NCI-H1105 treated with DMSO at 0.1 percent for 48 hours (cell line): ENCODE results near the gene MKKS.
"Not testable (repeated sequence)": the region's sequence is repeated elsewhere in the genome, so short reads cannot be mapped to it uniquely, and the experiment has no call there.

Experiments
- DNase-seq: peaks from one replicate; lab custom pipeline; 2025; lab: John Stamatoyannopoulos, UW

The MKKS gene

DNA sequence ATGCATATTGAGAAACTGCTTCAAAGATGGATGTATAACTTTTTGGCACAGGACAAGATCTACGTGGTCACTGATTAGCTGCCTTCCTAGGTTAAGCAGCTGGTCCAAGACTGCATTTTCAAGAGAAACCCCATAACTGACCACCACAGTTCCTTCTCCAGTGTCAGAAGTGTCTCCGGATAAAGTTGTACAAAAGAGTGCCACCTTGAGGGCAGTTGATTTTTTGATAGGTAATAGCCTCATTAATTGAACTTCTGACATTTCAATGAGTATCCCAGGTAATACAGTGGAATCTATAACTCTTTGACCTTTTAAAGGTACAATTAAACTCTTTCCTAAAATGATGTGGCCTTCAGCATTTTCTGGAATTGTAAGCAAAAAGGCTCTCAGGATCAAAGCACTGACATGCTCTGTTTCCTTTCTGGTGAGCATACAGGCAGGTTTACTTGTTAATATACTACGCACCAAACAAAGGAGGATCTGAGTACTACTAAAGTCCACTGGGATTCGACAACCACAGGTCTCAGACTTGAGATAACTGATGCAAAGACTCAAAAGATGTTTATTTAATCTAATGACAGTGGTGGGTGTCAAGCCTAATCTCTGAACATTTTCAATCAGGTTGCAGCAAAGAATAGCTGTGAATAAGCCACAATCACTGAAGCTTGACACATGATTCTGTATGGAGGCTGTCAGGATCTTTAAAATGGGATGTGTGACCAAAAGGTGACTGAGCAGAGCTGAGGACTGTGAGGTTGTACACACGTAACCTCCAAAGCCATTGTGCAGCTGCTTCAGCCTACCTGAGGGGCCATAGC lies 21.2 kb downstream of the MKKS start:
- no peak for DNase-seq

DNA sequence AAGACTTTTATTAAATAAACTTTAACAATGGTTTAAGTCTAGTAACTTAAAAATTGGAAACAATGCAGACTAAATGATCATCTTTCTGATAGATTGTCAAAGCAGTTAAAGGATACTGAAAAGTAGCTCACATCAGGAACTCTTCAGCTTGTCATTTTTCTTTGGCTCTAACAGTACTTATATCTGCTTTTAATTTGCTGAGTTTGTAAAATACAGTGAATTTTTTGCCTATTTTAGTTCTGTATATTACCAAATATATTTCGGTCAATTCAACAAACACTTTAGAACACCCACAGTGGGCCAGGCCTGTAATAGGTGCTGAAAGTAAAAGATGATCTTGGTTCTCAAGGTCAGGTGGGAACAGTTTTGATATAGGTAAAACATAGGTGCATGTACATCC lies 22.3 kb downstream of the MKKS start:
- DNase-seq, result no peak

DNA sequence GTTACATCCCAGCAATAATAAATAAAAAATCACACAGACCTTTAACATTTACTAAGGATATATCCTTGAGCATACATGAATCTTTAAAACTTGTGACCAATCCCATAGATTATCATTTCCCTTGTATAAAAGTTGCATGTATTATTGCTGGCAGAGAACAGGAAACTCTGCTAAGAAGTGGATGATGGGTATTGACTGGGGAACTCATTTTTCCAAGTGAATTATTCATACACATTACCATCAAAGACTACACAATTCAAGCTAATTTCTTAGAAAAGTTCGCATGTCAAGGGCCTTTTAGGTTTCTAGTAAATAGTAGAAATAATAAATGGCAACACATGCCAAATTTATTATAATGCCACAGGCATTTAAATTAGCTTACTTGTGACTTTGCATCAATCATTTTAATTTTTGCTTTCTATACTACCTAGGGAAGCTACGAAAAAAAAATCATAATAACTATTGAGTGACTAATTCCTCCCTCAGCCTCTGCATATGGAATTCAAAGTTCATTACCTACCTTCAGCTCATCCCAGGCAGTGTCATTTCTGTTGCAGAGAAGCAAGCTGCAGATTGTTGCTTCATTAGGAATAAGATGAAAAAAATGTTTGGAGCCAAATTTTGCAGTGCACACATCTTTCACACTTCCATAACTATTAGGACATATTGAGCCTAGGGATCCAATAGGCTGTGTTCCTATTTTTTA lies 25.8 kb downstream of the MKKS start:
- DNase-seq, result no peak

DNA sequence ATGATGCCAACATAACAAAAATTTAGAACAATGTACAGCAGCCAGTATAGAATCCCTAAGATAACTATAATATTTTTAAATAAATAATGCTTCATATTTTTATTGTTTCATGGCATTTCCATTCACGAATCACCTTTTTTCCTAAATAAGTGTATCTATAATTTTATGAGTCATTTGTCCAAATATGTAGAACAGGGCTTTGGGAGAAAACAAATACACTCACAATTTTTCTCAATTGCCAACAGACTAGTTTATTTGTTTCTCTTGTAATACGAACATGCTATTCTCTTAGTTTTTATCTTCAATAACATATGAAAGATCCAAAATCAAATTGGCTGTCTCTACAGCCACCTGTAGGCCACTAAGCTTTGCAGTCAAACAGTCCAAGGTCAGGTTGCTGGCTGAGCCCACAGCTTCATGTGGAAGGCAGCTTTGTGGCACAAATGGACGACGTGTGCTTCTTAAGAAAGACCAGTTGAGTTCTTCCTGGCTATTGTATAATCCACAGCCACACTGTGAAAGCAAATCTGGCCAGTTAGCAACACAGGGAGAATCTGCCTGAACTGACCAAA lies 29.0 kb downstream of the MKKS start:
- no peak for DNase-seq

DNA sequence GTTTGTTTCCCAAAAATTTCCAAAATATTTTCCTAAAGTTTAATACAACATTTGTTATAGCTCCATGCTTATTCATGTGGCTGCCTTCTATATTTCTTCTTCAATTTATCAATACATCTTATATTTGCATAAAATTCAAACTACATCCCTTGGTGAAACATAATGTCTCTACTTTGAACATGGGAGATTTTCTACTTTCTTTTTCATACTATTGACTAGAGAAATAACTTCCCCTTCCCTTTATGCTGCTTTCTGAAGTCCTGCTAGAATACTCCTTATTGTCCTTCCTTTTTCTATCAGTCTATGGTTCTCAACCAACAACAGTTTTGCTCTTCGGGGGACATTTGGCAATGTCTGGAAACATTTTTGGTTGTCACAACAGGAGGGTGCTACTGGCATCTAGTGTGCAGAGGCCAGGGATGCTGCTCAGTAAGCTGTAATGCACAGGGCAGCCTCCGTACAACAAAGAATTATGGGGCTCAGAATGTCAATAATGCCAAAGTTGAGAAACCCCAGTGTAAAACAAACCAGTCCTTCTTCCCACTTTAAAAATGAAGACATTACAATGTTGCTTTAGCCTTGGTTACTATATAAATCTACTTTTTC lies 29.9 kb downstream of the MKKS start:
- DNase-seq, result no peak

DNA sequence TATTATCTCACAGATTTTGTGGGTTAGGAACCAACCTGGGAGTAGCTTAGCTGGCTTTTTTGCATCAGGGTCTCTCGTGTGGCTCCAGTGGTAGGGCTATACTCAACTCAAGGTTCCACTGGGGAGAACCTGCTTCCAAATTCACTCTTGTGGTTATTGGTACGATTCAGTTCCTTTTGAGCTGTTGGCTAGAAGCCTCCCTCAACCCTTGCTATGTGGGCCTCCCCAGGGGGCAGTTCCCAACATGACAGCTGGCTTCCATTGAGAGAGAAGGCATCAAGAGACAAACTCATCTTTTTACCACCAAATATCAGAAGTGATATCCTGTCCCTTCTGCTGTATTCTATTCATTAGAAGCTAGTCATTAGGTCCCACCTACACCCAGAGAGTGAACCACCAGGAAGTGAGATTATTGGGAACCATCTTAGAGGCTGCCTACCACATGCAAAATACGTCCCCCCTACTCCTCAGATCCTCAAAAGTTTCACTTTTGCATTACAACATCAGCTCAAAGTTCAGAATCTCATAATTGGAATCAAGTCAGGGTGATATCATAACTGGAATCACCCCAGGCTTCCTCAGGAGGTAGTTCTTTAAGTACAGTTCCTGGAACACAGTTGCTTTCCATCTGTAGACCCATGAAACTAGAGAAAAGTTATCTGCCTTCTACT lies 30.9 kb downstream of the MKKS start:
- DNase-seq, result no peak

DNA sequence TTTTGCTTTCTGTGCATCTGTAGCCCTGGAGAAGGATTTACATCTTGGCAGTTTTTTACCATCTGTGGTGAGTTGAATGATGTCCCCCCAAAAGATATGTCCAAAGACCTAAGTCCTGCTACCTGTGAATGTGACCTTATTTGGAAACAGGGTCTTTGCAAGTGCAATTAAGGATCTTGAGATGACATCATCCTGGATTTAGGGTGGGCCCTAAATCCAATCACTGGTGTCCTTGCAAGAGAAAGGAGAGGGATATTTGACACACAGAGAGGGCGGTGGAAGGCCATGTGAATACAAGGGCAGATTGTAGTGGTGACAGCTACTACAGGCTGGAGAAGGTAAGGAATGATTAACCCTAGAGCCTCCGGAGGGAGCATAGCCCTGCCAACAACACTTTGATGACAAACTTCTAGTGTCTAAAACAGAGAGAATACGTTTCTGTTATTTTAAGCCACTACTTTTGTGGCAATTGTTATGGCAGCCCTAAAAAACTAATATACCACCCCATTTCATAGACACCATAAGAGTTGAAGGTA lies 35.1 kb downstream of the MKKS start:
- DNase-seq, result no peak

DNA sequence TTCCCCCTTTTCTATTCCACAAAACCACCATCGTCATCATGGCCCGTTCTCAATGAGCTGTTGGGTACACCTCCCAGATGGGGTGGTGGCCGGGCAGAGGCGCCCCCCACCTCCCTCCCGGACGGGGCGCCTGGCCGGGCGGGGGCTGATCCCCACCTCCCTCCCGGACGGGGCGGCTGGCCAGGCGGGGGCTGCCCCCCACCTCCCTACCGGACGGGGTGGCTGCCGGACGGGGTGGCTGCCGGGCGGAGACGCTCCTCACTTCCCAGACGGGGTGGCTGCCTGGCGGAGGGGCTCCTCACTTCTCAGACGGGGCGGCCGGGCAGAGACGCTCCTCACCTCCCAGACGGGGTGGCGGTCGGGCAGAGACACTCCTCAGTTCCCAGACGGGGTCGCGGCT lies 39.3 kb downstream of the MKKS start:
- not testable (repeated sequence) for DNase-seq

DNA sequence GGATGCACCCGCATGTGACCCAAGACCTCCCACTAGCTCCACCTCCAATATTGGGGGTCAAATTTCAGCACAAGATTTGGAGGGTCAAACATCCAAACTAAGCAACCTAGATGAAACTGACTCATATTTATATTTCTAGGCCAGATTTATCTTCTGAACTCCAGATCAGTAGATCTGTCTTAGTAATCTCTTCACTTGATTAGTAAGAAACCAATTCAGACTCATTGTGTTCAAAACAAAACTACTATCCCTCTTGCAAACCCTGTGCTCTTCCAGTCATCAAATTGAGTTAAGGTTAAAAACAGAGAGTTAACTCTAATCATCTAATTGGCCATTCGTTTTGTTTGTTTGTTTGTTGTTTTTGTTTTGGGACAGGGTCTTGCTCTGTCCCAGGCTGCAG lies 43.3 kb downstream of the MKKS start:
- no peak for DNase-seq

DNA sequence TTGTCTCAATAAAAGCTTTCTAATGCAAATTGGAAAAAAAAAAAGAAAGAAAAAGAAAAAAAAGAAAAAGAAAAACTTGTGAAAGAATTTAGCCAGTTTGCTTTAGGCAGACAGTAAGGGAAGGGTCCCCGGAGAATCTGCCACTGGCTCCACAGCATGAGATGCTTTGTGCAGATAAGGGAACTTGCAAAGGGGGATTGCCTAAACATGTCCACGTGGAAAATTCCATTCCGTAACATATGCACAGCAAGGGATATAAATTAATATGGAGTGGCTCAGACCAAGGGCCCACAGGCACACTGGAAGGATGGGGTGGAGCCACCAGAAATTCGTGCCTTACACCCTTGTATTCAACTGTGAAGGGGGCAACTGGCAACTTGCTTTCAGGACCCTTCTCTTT lies 45.4 kb downstream of the MKKS start:
- DNase-seq, result no peak

DNA sequence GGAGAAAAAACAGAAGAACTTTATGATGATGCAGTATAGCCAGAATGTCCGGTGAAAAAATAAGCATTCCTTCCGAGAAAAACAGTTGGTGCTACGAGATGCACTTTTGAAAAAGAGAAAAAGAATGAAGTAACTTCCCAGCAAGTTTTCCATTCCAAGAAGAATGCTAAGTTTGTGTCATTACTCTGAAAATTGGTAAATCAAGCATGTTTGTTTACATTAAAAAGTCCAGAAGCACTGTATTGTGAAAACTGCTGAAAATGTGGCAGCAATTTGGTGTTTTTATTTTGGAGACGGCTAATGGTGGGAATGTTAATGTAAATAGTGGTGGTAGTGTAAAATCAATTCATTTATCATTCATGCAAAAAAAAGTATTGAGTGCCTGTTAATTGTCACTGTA lies 46.3 kb downstream of the MKKS start:
- no peak for DNase-seq

DNA sequence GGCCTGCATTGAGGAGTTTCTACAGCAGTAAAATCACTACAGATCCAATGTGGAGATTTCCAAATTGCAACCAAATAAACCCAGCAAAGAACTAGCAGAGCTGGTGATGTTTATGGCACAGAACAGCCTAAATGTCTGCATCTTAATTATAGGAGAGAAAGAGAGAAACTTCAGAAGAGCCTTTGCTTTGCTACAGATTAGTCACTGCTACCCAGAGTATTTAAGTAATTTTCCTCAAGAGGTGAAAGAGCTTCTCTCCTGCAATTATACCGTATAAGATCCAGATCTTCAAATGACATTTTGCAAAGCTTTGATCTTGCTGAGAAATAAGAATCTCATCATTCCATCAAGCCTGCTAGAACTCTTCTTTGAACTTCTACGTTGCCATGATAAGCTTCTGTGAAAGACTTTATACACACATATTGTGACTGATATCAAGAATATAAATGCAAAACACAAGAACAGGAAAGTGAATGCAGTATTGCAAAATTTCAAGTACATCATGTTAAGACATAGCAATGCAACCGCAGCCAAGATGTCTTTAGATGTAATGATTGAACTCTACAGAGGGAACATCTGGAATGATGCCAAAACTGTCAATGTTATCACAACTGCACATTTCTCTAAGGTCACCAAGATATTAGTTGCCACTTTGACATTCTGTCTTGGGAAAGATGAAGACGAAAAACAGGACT lies 48.0 kb downstream of the MKKS start:
- no peak for DNase-seq

DNA sequence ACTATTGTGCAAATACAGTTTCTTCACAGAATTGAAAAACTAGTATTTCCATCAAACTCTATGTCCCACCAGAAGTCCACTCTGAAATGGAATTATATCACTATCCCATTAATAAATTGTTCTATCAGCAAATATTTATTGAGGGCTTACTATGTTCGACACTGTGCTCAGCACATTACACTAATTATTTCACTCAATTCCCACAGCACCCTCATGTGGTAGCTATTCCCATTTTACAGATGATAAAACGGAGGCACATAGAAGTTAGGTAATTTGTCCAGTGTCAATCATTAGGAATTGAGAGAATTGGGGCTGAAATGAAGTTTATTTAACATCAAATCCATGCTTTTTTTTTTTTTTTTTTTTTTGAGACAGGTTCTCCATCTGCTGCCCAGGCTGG lies 52.5 kb downstream of the MKKS start:
- DNase-seq, result no peak

DNA sequence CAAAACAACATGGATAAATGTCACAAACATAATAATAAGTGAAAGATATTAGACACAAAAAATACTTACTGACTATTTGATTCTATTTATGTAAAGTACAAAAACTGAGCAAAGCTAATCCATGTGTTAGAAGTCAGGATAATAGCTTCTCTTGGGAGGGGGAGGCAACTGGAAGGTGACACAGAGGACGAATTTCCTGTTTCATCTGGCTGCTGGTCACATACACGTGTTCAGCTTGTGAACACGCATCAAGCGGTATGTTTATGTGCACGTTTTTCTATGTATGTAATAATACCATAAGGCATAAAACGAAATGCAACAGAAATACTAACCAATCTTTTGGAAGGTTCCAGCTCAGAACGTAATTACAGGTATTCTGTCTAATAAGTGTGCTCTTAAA lies 54.3 kb downstream of the MKKS start:
- no peak for DNase-seq

DNA sequence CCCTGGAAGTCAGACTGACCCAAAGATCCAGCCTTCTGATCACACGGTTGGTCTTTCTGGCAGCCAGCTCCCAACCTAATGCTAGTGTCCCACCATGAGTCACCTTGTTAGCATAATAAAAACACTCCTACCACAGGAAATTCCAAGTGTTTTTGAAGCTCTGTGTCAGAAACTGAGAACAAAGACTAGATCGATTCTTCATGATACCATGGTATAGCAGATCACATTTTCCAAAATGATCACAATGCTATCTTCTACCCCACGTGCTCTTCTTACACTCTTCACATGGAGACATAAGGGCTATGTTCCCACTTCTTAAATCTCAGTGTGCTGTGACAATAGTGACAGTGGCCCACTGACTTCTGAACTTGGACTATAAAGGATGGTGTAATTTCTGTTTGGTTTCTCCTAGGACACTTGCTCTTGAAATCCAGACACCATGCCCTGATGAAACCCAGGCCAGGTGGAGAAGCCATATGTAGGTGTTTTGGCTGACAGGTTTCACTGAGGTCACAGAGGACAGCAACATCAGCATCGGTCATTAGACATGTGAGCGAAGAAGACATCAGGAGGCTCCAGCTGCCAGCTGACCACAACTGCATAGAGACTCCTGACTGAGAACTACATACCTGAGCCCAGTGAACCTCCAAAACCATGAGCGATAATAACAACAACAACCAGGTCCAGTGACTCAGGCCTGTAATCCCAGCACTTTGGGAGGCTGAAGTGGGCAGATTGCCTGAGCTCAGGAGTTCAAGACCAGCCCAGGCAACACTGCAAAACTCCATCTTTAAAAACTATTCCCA lies 57.5 kb downstream of the MKKS start:
- DNase-seq, result no peak

DNA sequence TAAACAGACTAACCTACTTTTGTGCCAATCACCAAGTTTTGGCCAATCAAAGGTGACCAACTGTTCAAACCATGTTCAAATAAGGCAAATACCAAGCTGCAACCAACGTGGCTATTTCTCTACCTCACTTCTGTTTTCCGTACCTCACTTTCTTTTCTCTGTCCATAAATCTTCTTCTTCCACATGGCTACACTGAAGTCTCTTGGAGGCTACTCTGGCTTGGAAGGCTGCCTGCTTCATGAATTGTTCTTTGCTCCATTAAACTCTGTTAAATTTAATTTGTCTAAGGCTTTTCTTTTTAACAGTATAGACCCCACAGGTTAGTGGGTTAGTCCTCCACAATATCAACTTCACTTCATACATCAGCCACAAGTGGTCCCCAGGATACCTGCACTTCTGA lies 58.8 kb downstream of the MKKS start:
- no peak for DNase-seq

DNA sequence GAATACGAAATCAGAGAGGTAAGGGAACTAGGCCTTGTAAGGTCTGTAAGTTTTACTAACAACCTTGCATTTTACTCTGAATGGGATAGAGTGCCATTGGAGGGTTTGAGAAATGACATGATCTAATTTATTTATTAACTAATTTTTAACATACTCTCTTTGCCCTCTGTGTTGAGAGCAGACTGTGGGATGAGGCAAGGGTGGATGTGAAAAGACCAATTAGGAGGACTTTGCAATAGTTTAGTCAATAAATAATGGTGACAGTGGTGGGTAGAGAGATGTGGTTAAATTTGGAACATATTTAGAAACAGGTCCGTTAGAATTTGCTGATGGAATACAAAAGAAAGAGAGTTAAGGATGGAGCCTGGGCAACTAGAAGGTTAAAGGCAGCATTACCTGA lies 60.0 kb downstream of the MKKS start:
- DNase-seq, result no peak

DNA sequence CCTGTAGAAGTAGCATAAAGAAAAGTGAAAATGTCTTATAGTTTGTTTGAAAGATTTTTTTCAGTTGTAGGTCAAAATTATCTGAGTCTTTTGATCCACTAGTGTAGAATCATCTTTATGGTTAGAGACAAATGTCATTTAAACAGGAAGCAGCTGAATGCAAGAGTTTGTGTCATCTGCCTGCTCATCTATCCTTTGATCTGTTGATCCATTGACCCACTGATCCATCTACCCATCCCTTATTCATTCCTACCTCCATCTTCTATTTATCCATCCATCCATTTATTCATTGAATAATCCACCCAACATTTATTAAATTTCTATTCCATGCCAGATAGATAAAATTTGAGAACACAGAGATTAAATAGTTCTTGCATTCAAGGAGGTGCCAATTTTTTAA lies 62.6 kb downstream of the MKKS start:
- DNase-seq, result no peak

DNA sequence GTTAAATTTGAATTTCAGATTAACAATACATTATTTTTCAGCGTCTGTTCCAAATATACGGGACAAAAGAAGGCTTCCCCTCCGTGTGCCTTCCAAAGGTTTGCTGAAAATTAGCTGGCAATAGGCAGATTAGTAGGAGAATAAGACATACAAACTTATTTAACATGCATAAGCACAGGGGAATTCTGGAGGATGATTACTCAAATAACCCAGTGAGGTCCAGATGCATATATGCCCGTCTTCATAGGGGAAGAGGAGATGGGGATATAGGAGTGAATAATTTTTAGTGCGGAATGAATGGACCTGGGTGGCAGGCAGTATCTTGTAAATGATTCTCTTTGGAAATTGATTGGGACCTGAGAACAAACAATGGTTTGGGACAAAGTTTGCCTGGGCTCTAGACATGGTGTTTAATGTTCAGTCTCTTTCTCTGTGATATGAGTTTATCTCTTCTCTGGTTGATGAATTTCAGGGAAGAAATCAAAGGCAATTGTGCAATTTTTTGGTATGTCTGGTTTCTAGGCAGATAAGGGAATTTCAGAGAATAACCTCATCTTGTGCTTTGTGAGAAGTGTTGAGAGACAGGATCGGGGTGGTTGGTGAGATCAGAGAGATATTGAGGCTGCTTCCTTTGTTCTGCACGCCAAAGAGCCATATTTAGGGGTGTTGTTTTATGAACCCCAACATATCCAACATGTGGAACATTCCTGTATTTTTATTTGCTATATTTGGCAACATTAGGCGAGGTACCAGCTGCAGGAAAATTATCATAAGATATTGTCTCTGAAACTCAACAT lies 63.7 kb downstream of the MKKS start:
- DNase-seq, result no peak

DNA sequence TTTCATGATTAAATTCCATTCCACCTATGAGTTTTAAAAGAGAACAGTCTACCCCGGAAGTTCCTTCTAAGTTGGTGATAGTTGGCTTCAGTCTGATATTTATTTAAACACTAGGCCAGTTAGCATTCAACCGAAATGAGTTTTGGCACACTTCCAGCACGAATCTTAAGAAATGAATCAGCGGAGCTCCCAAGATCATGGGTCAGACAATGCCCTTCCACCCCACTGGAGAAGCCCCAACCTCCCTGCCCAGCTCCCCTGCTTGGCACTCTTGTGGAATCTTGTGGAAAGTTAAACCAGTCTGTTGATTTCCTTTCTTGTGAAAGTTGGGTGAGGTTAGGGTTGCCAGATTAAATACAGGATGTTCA lies 64.3 kb downstream of the MKKS start:
- DNase-seq, result no peak
